Effector memory CD8-positive, alpha-beta T cell (primary cell): ENCODE results near the gene SPATA1.

Experiments used
- ATAC-seq: fragments of 150-1000 bp; cut with Tn5 transposase; replicated peaks from 2 replicates; pipeline ENCODE4 v1.10.0; 2021; ENCODE audit warnings: mild to moderate bottlenecking, moderate library complexity
- DNase-seq, 3 experiments: peaks; one replicate each; pipeline ENCODE4 v3.0.0; 2021
- H3K27ac Mint-ChIP-seq, 2 donors: one replicate each; pipeline ENCODE4 v1.8.0; 2022; ENCODE audit warnings: mild to moderate bottlenecking in 2 of 2, mixed read lengths in 2 of 2, moderate library complexity in 2 of 2
- H3K27me3 Mint-ChIP-seq, 2 donors: one replicate each; pipeline ENCODE4 v1.8.0; 2022; ENCODE audit warnings: mixed read lengths in 2 of 2
- H3K36me3 Mint-ChIP-seq: one replicate; pipeline ENCODE4 v1.8.0; 2022; ENCODE audit warnings: mild to moderate bottlenecking, moderate library complexity, mixed read lengths; ENCODE audit not compliant: insufficient read depth
- H3K4me1 Mint-ChIP-seq, 2 donors: one replicate each; pipeline ENCODE4 v1.8.0; 2022; ENCODE audit warnings: low read depth in 2 of 2, mixed read lengths in 2 of 2
- H3K4me3 Mint-ChIP-seq, 2 donors: one replicate each; pipeline ENCODE4 v1.8.0; 2022; ENCODE audit warnings: mild to moderate bottlenecking in 2 of 2, mixed read lengths in 2 of 2, moderate library complexity in 2 of 2
- H3K9me3 Mint-ChIP-seq, 2 donors: one replicate each; pipeline ENCODE4 v1.8.0; 2022; ENCODE audit warnings: mixed read lengths in 2 of 2

SPATA1 gene

GRCh38 chr1:84611091-84611490, 104.9 kb downstream of the SPATA1 start:
- H3K27ac Mint-ChIP-seq: no peak overlapping the region
- peaks cover 14 to 35% of the 10 kb centered on the region in 2 donors for H3K27me3 Mint-ChIP-seq
- H3K36me3 Mint-ChIP-seq: no peaks in the 10 kb centered on the region
- DNase-seq (no peak), ATAC-seq (no peak)
- peaks cover under 1 to 4% of the 10 kb centered on the region in 2 donors for H3K9me3 Mint-ChIP-seq
- H3K4me3 Mint-ChIP-seq: no peak overlapping the region
- H3K4me1 Mint-ChIP-seq: no peaks in the 10 kb centered on the region

- no peak overlapping the region for H3K4me3 Mint-ChIP-seq
- no peaks in the 10 kb centered on the region for H3K36me3 Mint-ChIP-seq
- H3K27me3 Mint-ChIP-seq: peaks cover 10 to 34% of the 10 kb centered on the region in 2 donors
- ATAC-seq (no peak), DNase-seq (no peak)
- no peak overlapping the region for H3K27ac Mint-ChIP-seq
- H3K4me1 Mint-ChIP-seq: no peaks in the 10 kb centered on the region
- H3K9me3 Mint-ChIP-seq: no peaks in the 10 kb centered on the region
These were observed 105.6 kb downstream of the SPATA1 start for GRCh38 chr1:84611796-84612195.

GRCh38 chr1:84613026-84613425, 106.8 kb downstream of the SPATA1 start:
- H3K27me3 Mint-ChIP-seq: peaks cover 8 to 34% of the 10 kb centered on the region in 2 donors
- no peak for ATAC-seq
- no peaks in the 10 kb centered on the region for H3K36me3 Mint-ChIP-seq
- H3K9me3 Mint-ChIP-seq: no peaks in the 10 kb centered on the region
- H3K4me1 Mint-ChIP-seq: no peaks in the 10 kb centered on the region
- no peak for DNase-seq
- no peak overlapping the region for H3K4me3 Mint-ChIP-seq
- no peak overlapping the region for H3K27ac Mint-ChIP-seq

- no peak overlapping the region for H3K4me3 Mint-ChIP-seq
- H3K27ac Mint-ChIP-seq: no peak overlapping the region
- ATAC-seq (no peak), DNase-seq (no peak)
- H3K36me3 Mint-ChIP-seq: no peaks in the 10 kb centered on the region
- H3K4me1 Mint-ChIP-seq: no peaks in the 10 kb centered on the region
- H3K27me3 Mint-ChIP-seq: peaks cover 8 to 34% of the 10 kb centered on the region in 2 donors
- no peaks in the 10 kb centered on the region for H3K9me3 Mint-ChIP-seq
These were observed 107.7 kb downstream of the SPATA1 start for GRCh38 chr1:84613887-84614286.

GRCh38 chr1:84615790-84616189, 109.6 kb downstream of the SPATA1 start:
- no peaks in the 10 kb centered on the region for H3K9me3 Mint-ChIP-seq
- peaks cover 8 to 37% of the 10 kb centered on the region in 2 donors for H3K27me3 Mint-ChIP-seq
- no peak overlapping the region for H3K4me3 Mint-ChIP-seq
- DNase-seq (no peak), ATAC-seq (no peak)
- H3K36me3 Mint-ChIP-seq: peaks cover 3% of the 10 kb centered on the region
- H3K4me1 Mint-ChIP-seq: peaks cover 0 to 1% of the 10 kb centered on the region in 2 donors
- no peak overlapping the region for H3K27ac Mint-ChIP-seq
